Fibroblast of villous mesenchyme (primary cell): ENCODE results near the gene ATXN1L. TPM values are rescaled to one million over a fixed set of nuclear protein-coding genes. Genes with fewer than 3 reads are reported as not detected.

Experiments used
- DNase-seq: peaks from one replicate; pipeline ENCODE4 v3.0.0-alpha.2; 2010; ENCODE audit warnings: low read depth
- H3K4me3 ChIP-seq: 2 replicates; pipeline ENCODE4 v1.5.1; 2011; ENCODE audit warnings: low read depth, mild to moderate bottlenecking, low read length
- total RNA-seq: library from RNA; depleted of rRNA; stranded (reverse); fragments of >200 nt; gene quantifications from 2 replicates; pipeline ENCODE4 v1.2.3, GENCODE V29; 2012
- TF ChIP-seq, protein P1 (sequence below): IDR thresholded peaks from 2 replicates; pipeline ENCODE4 v1.5.1; 2012; ENCODE audit warnings: low read depth, mild to moderate bottlenecking, low read length; ENCODE audit not compliant: insufficient read depth

The ATXN1L gene
- total RNA-seq, 1 donor = 15.1 TPM

DNA sequence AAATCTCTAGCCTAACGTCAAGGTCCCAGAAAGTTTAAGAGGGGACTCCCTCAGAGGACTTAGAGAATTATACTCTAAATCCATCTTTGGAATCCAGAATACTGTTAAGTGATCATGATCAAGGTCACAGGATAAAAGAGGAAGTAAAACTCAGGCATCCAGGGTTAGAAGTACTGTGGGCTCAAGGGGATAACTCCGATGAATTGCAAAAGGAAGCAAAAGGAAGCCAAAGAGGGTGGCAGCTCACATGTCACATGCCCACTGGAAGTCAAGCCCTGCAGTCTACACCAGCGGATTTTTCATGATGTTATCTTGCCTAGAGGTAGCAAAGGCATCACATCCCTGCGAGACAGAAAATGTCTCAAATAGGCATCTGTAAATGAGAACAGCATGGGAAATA is 34.4 kb downstream of the ATXN1L start:
- no peak for DNase-seq
- TF ChIP-seq, protein P1, sequence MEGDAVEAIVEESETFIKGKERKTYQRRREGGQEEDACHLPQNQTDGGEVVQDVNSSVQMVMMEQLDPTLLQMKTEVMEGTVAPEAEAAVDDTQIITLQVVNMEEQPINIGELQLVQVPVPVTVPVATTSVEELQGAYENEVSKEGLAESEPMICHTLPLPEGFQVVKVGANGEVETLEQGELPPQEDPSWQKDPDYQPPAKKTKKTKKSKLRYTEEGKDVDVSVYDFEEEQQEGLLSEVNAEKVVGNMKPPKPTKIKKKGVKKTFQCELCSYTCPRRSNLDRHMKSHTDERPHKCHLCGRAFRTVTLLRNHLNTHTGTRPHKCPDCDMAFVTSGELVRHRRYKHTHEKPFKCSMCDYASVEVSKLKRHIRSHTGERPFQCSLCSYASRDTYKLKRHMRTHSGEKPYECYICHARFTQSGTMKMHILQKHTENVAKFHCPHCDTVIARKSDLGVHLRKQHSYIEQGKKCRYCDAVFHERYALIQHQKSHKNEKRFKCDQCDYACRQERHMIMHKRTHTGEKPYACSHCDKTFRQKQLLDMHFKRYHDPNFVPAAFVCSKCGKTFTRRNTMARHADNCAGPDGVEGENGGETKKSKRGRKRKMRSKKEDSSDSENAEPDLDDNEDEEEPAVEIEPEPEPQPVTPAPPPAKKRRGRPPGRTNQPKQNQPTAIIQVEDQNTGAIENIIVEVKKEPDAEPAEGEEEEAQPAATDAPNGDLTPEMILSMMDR = no peak

DNA sequence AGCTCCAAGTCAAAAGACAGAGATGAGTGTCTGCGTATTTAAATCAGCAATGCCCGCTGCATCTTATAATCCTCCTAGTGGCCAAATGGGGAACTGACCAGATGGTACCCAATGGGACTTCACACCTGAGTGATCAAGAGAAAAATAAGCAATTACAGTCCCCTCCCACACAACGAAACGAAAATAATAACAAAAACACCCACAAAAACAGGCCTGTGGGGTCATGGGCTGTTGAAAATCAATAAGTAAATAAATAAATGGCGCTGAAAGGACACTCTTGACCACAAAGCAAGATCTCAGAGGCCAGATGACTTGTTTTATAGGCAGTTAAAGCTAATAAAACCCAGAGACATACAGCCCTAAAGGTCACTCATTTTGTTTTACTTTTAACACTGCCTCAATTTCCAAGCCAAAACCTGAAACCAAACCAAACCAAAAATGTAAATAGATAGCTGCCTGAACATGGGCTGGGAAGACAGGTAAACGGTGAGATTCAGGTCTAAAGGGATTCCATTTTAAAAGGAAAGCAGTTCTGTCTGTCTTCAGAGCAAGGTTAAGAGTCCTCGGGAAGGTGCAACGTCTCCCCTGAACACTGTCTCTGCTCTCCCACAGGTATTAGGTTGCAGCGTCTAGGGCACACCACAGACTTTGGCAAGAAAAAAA is 36.9 kb downstream of the ATXN1L start:
- TF ChIP-seq, protein P1 = peak; percentile 93
- peak overlapping the region; percentile 89 for H3K4me3 ChIP-seq
- DNase-seq = peak; percentile 78

More for the DNA sequence above, 34.4 kb downstream of the ATXN1L start:
- H3K4me3 ChIP-seq = no peak overlapping the region

DNA sequence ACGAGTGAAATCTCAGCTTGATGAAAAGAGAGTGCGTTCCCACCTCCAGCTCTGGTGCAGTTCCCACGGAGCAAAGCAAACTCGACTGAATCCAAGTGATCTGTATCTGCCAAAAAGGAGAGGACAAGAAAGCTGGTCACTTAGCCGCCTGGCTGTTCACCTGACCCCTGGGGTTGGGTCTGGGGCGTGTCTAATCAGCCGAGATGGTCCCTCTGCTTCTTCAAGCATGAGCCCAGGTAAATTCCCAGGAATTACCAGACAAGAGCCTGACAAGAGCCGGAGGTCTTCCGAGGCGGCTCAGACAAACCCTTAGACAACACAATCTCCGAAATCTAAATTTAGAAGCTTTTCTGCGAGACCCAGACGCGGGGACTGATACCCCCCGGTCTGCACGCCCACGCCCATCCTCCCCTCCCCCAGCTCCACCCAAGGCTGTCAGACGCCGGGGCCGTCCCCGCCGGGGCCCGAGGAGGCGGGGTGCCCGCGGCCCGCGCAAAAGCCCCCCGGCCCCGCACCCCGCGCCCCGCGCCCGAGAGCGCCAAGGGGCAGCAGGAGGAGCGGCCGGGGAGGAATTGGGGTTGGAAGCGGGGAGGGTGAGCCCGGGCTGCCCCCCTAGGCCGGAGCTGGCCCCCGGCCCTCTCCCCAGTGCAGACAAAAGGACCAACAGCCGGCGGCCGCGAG is 37.5 kb downstream of the ATXN1L start:
- no peak for DNase-seq
- H3K4me3 ChIP-seq = peak overlapping the region; percentile 89
- TF ChIP-seq, protein P1 = no peak

DNA sequence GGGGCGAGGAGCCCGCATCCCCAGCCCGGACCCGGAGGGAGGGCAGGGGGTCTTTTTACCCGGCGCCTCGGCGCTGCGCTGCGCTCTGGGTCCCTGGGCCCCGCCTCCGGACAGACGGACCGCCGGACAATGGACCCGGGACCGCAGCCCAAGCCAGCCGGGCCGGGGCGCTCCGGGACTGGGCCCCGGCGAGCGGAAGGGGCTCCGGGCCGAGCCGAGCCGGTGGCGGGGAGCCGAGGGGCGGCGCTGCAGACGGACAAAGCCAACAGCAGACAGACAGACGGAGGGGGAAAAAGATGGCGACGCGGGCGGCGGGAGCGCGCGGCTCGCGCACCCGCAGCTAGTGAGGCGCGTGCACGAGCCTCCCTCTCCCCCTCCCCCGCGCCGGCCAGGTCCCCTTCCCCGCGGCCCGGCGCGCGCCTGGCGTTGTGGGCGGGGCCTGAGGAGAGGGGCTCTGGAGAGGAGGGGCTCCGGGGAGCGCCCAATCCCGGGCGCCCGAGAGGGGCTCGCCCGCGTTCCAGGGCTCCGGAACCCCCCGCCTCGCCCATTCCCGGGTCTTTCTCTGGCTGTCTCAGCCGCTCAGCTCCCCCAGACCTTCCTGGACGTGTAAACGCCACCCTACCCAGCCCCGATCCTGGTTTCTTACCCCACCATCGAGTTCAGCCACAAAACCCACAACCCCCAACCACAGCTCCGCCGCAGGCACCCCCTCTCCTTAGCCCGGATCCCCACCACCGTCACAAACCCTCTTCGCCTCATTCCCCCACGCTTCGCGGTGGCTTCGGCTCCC is 38.3 kb downstream of the ATXN1L start, which contains the start of gene ZNF821:
Gene ZNF821 (minus strand): TSS at position 334 of the 790 bp plus-strand sequence. CDS start 4,236 bp downstream, outside the sequence.
- TF ChIP-seq, protein P1 = peak; percentile 54
- DNase-seq = peak; percentile 71
- H3K4me3 ChIP-seq = peak within 1 kb of the TSS; percentile 89

DNA sequence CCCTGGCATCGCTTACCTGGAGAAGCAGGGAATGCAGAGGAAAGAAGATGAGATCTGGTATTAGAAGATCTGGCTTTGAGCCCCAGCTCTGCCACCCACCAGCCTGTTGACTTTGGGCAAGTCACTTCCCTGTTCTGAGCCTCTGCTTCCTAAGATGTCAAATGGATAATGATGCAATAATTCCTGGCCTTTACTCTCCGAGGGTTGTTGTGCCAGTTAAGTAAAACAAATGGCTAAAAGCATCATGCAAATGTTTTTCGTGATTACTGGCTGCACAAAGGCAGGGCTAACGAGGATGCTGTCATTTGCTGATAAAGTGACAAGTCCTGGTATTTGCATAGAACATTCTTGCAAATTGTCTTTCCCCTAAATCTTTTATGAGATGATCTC is 39.5 kb downstream of the ATXN1L start:
- DNase-seq = no peak
- TF ChIP-seq, protein P1 = no peak
- H3K4me3 ChIP-seq = no peak overlapping the region

DNA sequence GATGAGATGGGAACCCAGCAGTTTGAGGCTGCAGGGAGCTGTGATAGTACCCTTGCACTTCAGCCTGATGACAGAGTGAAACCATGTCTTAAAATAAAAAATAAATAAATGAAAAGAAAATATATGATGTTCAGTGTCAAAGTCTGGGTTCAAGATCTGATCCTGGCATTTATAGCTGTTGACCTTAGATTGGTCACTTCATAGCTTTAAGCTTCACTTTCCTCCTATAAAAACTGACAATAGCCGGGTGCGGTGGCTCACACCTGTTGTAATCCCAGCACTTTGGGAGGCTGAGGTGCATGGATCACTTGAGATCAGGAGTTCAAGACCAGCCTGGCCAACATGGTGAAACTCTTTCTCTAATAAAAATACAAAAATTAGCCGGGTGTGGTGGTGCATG is 43.4 kb downstream of the ATXN1L start:
- TF ChIP-seq, protein P1 = no peak
- no peak overlapping the region for H3K4me3 ChIP-seq
- no peak for DNase-seq
